K562 (cell line): ENCODE results near the gene NPPC. TPM values are rescaled to one million over a fixed set of nuclear protein-coding genes. Genes with fewer than 3 reads are reported as not detected.
A peak's percentile ranks its signal among the peaks of the same experiment; 100 is the strongest.

Experiments used
- ATAC-seq: fragments of 200-7000 bp; cut with Tn5 transposase; 3 replicates; pipeline ENCODE4 v1.9.1; 2020; ENCODE audit warnings: moderate library complexity
- BruUV-seq: library from RNA; stranded (reverse); fragments of 400-500 nt; replicated peaks from 2 replicates; lab custom pipeline; 2021; lab: Mats Ljungman, UMichigan
- CTCF ChIA-PET: fragments of 300-600 bp; formaldehyde crosslinking; extraction: SDS; loops from one replicate; lab custom pipeline; 2021; ENCODE audit warnings: low intra/inter-chr PET ratio; lab: Yijun Ruan, JAX
- POLR2A ChIA-PET: fragments of 300-600, 350-650 bp; sonication (Branson Sonifier 250); formaldehyde crosslinking; extraction: SDS; loops from one replicate; lab custom pipeline; 2021; ENCODE audit warnings: antibody characterized with exemption, inconsistent platforms; lab: Yijun Ruan, JAX
- DNase-seq, 4 experiments: peaks; one replicate each; pipeline versions ENCODE4 v3.0.0 to v3.0.0-alpha.2; 2011 to 2018; ENCODE audit warnings: low spot score in 3 of 4, mixed read lengths in 3 of 4; ENCODE audit errors: extremely low read depth in 1 of 4
- FAIRE-seq: peaks from 2 replicates; lab custom pipeline; 2011; peaks lifted over from hg19 to GRCh38; lab: Jason Lieb, UNC
- H2AFZ ChIP-seq: 2 replicates; pipeline ENCODE4 v1.6.0; 2011; ENCODE audit warnings: low read depth, low read length, control low read depth, inconsistent platforms
- H3K27ac ChIP-seq: fragments of 200-600 bp; 3 replicates; pipeline ENCODE4 v1.8.0; 2011; ENCODE audit warnings: low read depth, mild to moderate bottlenecking, control low read depth, inconsistent platforms, low read length, moderate library complexity, mixed read lengths; ENCODE audit errors: extremely low read depth
- H3K27me3 ChIP-seq, 2 experiments: fragments of 300-600 bp in 1 of 2; 2 replicates in 1 of 2; 3 replicates in 1 of 2; pipeline versions ENCODE4 v1.6.0 to v1.8.0; 2011; ENCODE audit warnings: inconsistent platforms in 2 of 2, low read length in 2 of 2, mild to moderate bottlenecking in 1 of 2, mixed read lengths in 1 of 2, moderate library complexity in 1 of 2; ENCODE audit not compliant: control insufficient read depth in 2 of 2, insufficient read depth in 2 of 2
- H3K36me3 ChIP-seq: fragments of 300-600 bp; 3 replicates; pipeline ENCODE4 v1.8.0; 2011; ENCODE audit warnings: mild to moderate bottlenecking, low read length, inconsistent platforms; ENCODE audit not compliant: control insufficient read depth, insufficient read depth
- H3K4me1 ChIP-seq, 2 experiments: fragments of 200-600 bp in 1 of 2; replicated peaks in 1 of 2; 2 replicates in 1 of 2; 3 replicates in 1 of 2; pipeline versions ENCODE4 v1.5.1 to v1.8.0; 2011; ENCODE audit warnings: inconsistent platforms in 2 of 2, low read length in 2 of 2, mild to moderate bottlenecking in 1 of 2, mixed read lengths in 1 of 2, moderate library complexity in 1 of 2; ENCODE audit not compliant: control insufficient read depth in 2 of 2, insufficient read depth in 2 of 2
- H3K4me2 ChIP-seq: 2 replicates; pipeline ENCODE4 v1.6.1; 2011; ENCODE audit warnings: low read length, control low read depth, inconsistent platforms, mixed read lengths; ENCODE audit not compliant: insufficient read depth
- H3K4me3 ChIP-seq: fragments of 200-600 bp; sonication (generic), shearing (Covaris generic); 2 replicates; pipeline ENCODE4 v1.5.1; 2016; ENCODE audit warnings: control low read depth, inconsistent platforms
- H3K79me2 ChIP-seq: fragments of 200-600 bp; 3 replicates; pipeline ENCODE4 v1.8.0; 2011; ENCODE audit warnings: low read length, inconsistent platforms; ENCODE audit not compliant: control insufficient read depth, insufficient read depth
- H3K9ac ChIP-seq, 2 experiments: 2 replicates each; pipeline versions ENCODE4 v1.6.0 to v1.6.1; 2011; ENCODE audit warnings: low read depth in 2 of 2, low read length in 2 of 2, control low read depth in 1 of 2, inconsistent platforms in 1 of 2, mild to moderate bottlenecking in 1 of 2, mixed read lengths in 1 of 2; ENCODE audit not compliant: insufficient read depth in 1 of 2
- H3K9me1 ChIP-seq: one replicate; pipeline ENCODE4 v1.6.0; 2011; ENCODE audit warnings: inconsistent platforms, mild to moderate bottlenecking, low read length, moderate library complexity; ENCODE audit not compliant: control insufficient read depth, insufficient read depth
- H3K9me3 ChIP-seq: replicated peaks from 2 replicates; pipeline ENCODE4 v1.5.1; 2011; ENCODE audit warnings: low read depth, low read length, inconsistent platforms; ENCODE audit not compliant: control insufficient read depth, insufficient read depth
- H4K20me1 ChIP-seq: replicated peaks from 2 replicates; pipeline ENCODE4 v1.6.1; 2011; ENCODE audit warnings: low read length, inconsistent platforms, mixed read lengths; ENCODE audit not compliant: control insufficient read depth, insufficient read depth
- JUND ChIP-seq, 2 experiments: IDR thresholded peaks; 2 replicates in 1 of 2; 3 replicates in 1 of 2; pipeline ENCODE4 v1.6.1; 2011; ENCODE audit warnings: borderline replicate concordance in 2 of 2, low read depth in 2 of 2, low read length in 2 of 2, improper control_type of control experiment in 1 of 2, missing biosample characterization in 1 of 2, missing genetic modification characterization in 1 of 2, missing genetic modification reagents in 1 of 2
- MEIS2 ChIP-seq: fragments of 450-650 bp; IDR thresholded peaks from 2 replicates; pipeline ENCODE4 v1.6.1; 2014; ENCODE audit warnings: mild to moderate bottlenecking; ENCODE audit not compliant: partially characterized antibody
- PBX2 ChIP-seq, 2 experiments: IDR thresholded peaks in 1 of 2; conservative IDR thresholded peaks in 1 of 2; 2 replicates each; pipeline ENCODE4 v1.6.1; 2016; ENCODE audit warnings: low read depth in 2 of 2, mild to moderate bottlenecking in 1 of 2, missing compliant biosample characterization in 1 of 2, missing genetic modification characterization in 1 of 2, moderate library complexity in 1 of 2
- SRSF1 ChIP-seq: fragments of 200-400 bp; formaldehyde crosslinking; IDR thresholded peaks from 2 replicates; pipeline ENCODE4 v1.6.1; 2017; ENCODE audit warnings: mild to moderate bottlenecking, low read depth, low read length, moderate library complexity
- ZKSCAN3 ChIP-seq: fragments of 250-450 bp; sonication (Bioruptor Pico); IDR thresholded peaks from 2 replicates; pipeline ENCODE4 v1.4.0; 2020
- WGBS: fragments of 100-300 bp; shearing (Covaris generic); methylation state at CpG from one replicate; pipeline ENCODE4 v1.1.6; 2016; ENCODE audit warnings: low coverage, mixed read lengths; ENCODE audit not compliant: insufficient coverage; ENCODE audit errors: missing lambda C conversion rate; 5-methylcytosine and 5-hydroxymethylcytosine counted together
- in situ Hi-C: fragments of 300-500 bp; cut with MboI; formaldehyde crosslinking; loops from 4 replicates; pipeline ENCODE4 v1.15.0; 2018; ENCODE audit warnings: inconsistent platforms, mixed read lengths
- intact Hi-C: fragments of 100-400 bp; cut with micrococcal nuclease; formaldehyde crosslinking; loops from 2 replicates; pipeline ENCODE4 v1.14.2; 2022
- polyA plus RNA-seq, 8 experiments: library from polyadenylated mRNA; depleted of rRNA in 4 of 8; stranded (reverse) in 5 of 8; unstranded in 3 of 8; fragments of >200 nt; fragmentation: Nextera tagmentation in 2 of 8; fragmentation: Illumina TruSeq in 1 of 8; extraction: Ambion mirVana in 2 of 8; extraction: Trizol in 1 of 8; gene quantifications; 2 replicates each; pipeline versions ENCODE4 v1.2.1 to v1.2.3, GENCODE V29; 2011 to 2014; ENCODE audit warnings: inconsistent platforms in 1 of 8, missing spikeins in 1 of 8
- total RNA-seq, 7 experiments: library from RNA; depleted of rRNA in 6 of 7; stranded (reverse); fragments of >200 nt in 6 of 7; fragmentation: Illumina TruSeq in 2 of 7; extraction: Trizol in 2 of 7; gene quantifications; 2 replicates each; pipeline versions ENCODE4 v1.2.1 to v1.2.3, GENCODE V29; 2011 to 2021; ENCODE audit warnings: low replicate concordance in 1 of 7

NPPC gene
- total and polyA plus RNA-seq, 9 of the 15 experiments (the other 6 are each of a cell fraction or from before 2014, with no cell fraction given) = not detected

- intact Hi-C loops = no loop called here
- CTCF ChIA-PET = no interaction called here
- FAIRE-seq (no peak), DNase-seq (no peak), ATAC-seq (no peak)
- Histone ChIP-seq H3K9me1 (no peaks in the 10 kb centered on the region), H4K20me1 (no peaks in the 10 kb centered on the region), H3K9me3 (no peaks in the 10 kb centered on the region), H3K4me2 (no peak overlapping the region), H3K9ac (no peak overlapping the region), H3K27me3 (peaks cover 4 to 20% of the 10 kb centered on the region in 2 experiments; a peak in 4 of 5 replicates), H3K4me1 (no peaks in the 10 kb centered on the region), H3K79me2 (no peaks in the 10 kb centered on the region), H2AFZ (no peak overlapping the region), H3K27ac (no peak overlapping the region), H3K4me3 (no peak overlapping the region), H3K36me3 (no peaks in the 10 kb centered on the region)
- BruUV-seq = no TSS peak
- POLR2A ChIA-PET = interaction anchor here (0.6 kb wide), 1 partner anchor 242 kb away, joined by 3 read pairs; no protein-coding TSS in a partner anchor
- TF ChIP-seq JUND (IDR thresholded peaks at IDR 0.05; ENCODE audit: borderline replicate concordance, low read depth, low read length) = no peak
- no peak for TF ChIP-seq JUND (tag; IDR thresholded peaks at IDR 0.05; ENCODE audit: borderline replicate concordance, low read depth, low read length)
- TF ChIP-seq ZKSCAN3 (CRISPR knock-in tag) = no peak
- in situ Hi-C loops = no loop called here
- WGBS = 2% methylated on average over 7 of the region's 8 CpGs
These were observed 41.6 kb downstream of the NPPC start for GRCh38 chr2:231884438-231885140.

- POLR2A ChIA-PET = no interaction called here
- H3K4me2 ChIP-seq = no peak overlapping the region
- no peak for DNase-seq
- 2% methylated on average over 5 of the region's 5 CpGs for WGBS
- intact Hi-C loops (no loop called here), in situ Hi-C loops (no loop called here)
- no peaks in the 10 kb centered on the region for H3K4me1 ChIP-seq
- CTCF ChIA-PET = no interaction called here
- H3K36me3 ChIP-seq = no peaks in the 10 kb centered on the region
- no peak overlapping the region for H3K27ac ChIP-seq
- BruUV-seq = no TSS peak
- H3K9me1 ChIP-seq = no peaks in the 10 kb centered on the region
- no peak for TF ChIP-seq SRSF1
- TF ChIP-seq MEIS2 = peak; percentile 70
- TF ChIP-seq PBX2 (CRISPR knock-in tag; IDR thresholded peaks at IDR 0.05; ENCODE audit: low read depth) = no peak
- TF ChIP-seq PBX2 (tag; conservative IDR thresholded peaks at IDR 0.05; ENCODE audit: low read depth) = peak; percentile 90
- TF ChIP-seq, all 486 proteins: peak for 2
- Histone ChIP-seq H3K9ac (no peak overlapping the region), H3K27me3 (peaks cover 4 to 20% of the 10 kb centered on the region in 2 experiments; a peak in 4 of 5 replicates), H3K79me2 (no peaks in the 10 kb centered on the region), H3K4me3 (no peak overlapping the region), H4K20me1 (no peaks in the 10 kb centered on the region), H3K9me3 (no peaks in the 10 kb centered on the region), H2AFZ (no peak overlapping the region)
- FAIRE-seq (no peak), ATAC-seq (no peak)
These were observed 42.7 kb downstream of the NPPC start for GRCh38 chr2:231883468-231883881.
